Activated naive CD8-positive, alpha-beta T cell treated with anti-CD3 and anti-CD28 coated beads, Interleukin-2, amount 50 U/mL, for 16 hours (primary cell): ENCODE data around the gene SLIT1.

Experiments
- DNase-seq: peaks from one replicate; pipeline ENCODE4 v3.0.0-alpha.2; 2020; ENCODE audit warnings: low read depth, low spot score

SLIT1 gene

GRCh38 chr10:97003151-97003803 lies 182.5 kb downstream of the SLIT1 start:
- DNase-seq, result no peak

- no peak for DNase-seq
Observed at GRCh38 chr10:97002670-97003069, 183.1 kb downstream of the SLIT1 start.

- no peak for DNase-seq
Observed at GRCh38 chr10:97001183-97001991, 184.4 kb downstream of the SLIT1 start.

GRCh38 chr10:97000487-97001182 lies 185.1 kb downstream of the SLIT1 start:
- DNase-seq, result no peak

GRCh38 chr10:96999987-97000386 lies 185.8 kb downstream of the SLIT1 start:
- DNase-seq, result no peak

- DNase-seq, result no peak
Observed at GRCh38 chr10:96999337-96999736, 186.4 kb downstream of the SLIT1 start.

GRCh38 chr10:96998329-96998888 lies 187.3 kb downstream of the SLIT1 start:
- DNase-seq, result no peak

GRCh38 chr10:96996275-96996965 lies 189.3 kb downstream of the SLIT1 start:
- DNase-seq, result no peak

- DNase-seq, result no peak
Observed at GRCh38 chr10:96995851-96996250, 189.9 kb downstream of the SLIT1 start.

GRCh38 chr10:96992721-96993120 lies 193.0 kb downstream of the SLIT1 start:
- no peak for DNase-seq

GRCh38 chr10:96991313-96991841 lies 194.4 kb downstream of the SLIT1 start:
- no peak for DNase-seq

GRCh38 chr10:96988426-96988825 lies 197.3 kb downstream of the SLIT1 start:
- DNase-seq, result no peak

- no peak for DNase-seq
Observed at GRCh38 chr10:96987842-96988175, 197.9 kb downstream of the SLIT1 start.

GRCh38 chr10:96987141-96987841 lies 198.5 kb downstream of the SLIT1 start:
- DNase-seq, result no peak

- DNase-seq, result no peak
Observed at GRCh38 chr10:96986200-96986856, 199.4 kb downstream of the SLIT1 start.

GRCh38 chr10:96984541-96985131 lies 201.1 kb downstream of the SLIT1 start:
- no peak for DNase-seq

- no peak for DNase-seq
Observed at GRCh38 chr10:96982149-96982930, 203.4 kb downstream of the SLIT1 start.

GRCh38 chr10:96978621-96979154 lies 207.1 kb downstream of the SLIT1 start:
- no peak for DNase-seq

- no peak for DNase-seq
Observed at GRCh38 chr10:96975136-96975535, 210.6 kb downstream of the SLIT1 start.
